Stimulated activated CD8-positive, alpha-beta memory T cell treated with anti-CD3 and anti-CD28 coated beads, Interleukin-12 subunit alpha, Interleukin-12 subunit beta, amount 100 ng/mL, for 4 hours (primary cell): ENCODE measurements around the gene TANGO6.
"Not testable (repeated sequence)": the region's sequence is repeated elsewhere in the genome, so short reads cannot be mapped to it uniquely, and the experiment has no call there.

ENCODE experiments used
- DNase-seq: peaks from one replicate; pipeline ENCODE4 v3.0.0-alpha.2; 2020; ENCODE audit warnings: low read depth

TANGO6 gene

DNA sequence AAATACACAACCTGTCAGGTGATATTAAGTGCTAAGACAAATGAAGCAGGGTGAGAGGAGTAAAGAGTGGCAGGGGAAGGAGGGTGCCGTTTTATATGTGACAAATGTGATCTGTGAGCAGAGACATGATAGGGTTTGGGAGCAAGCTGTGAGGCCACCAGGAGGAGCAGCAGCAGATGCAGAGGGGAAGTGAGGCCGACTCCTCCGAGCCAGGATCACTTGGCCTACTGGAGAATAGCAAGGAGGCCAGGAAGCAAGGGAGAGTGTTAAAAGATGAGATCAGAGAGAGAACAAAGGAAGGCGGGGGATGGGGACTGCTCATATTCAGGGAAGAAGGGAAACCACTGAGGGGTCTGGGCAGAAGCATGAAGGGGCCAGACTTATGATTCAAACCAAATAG is 129.4 kb downstream of the TANGO6 start:
- DNase-seq: no peak

GRCh38 chr16:68973611-68974120 is 130.3 kb downstream of the TANGO6 start:
- no peak for DNase-seq

DNA sequence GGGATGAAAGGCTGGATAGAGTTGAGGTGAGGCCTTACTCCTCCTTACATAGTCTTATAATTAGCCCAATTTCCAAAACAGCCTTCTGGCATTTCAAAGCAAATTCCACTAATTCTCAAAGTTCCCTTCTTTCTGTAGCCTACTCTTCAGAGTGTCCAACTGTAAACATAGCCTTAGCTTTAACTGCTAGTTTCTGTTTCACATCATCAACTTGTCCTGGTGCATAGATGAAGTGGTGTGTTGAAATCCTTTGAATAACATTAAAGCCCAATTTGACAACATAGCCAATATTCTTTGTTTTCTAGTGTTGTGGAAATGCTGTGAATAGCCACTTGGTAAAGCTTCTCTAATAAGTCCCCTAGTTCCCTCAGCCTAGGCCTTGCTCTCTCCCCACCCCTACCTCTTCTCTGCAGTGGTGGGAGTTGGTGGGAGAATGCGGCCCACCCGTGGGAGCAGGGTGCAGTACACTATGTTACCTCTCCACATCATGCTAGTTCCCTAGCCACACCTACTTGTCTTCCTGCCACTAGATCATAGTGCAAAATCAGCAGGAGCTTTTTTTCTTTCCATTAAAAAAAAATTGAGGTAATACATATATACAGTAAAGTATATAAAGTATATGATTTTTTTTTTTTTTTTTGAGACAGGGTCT is 135.1 kb downstream of the TANGO6 start:
- no peak for DNase-seq

- no peak for DNase-seq
Measured at GRCh38 chr16:68980695-68981315, 137.5 kb downstream of the TANGO6 start.

DNA sequence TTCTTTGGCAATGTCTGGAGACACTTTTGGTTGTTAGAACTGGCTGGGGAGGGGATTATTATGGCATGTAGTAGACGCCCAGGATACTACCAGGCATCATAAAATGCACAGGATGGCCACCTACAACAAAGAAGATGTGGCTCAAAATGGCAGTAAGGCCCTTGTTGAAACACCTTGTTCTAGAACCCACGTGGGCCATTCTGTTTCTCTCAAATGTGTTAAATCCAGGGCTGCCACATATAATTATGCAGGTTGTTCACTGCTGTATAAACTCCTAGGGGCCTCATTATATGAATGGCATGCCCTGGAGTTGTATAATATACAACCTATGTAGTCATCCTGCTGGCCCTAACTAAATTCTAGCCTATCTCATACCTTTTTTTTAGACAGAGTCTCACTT is 138.6 kb downstream of the TANGO6 start:
- DNase-seq: no peak

- DNase-seq: no peak
Measured at GRCh38 chr16:68984467-68984866, 141.1 kb downstream of the TANGO6 start.

DNA sequence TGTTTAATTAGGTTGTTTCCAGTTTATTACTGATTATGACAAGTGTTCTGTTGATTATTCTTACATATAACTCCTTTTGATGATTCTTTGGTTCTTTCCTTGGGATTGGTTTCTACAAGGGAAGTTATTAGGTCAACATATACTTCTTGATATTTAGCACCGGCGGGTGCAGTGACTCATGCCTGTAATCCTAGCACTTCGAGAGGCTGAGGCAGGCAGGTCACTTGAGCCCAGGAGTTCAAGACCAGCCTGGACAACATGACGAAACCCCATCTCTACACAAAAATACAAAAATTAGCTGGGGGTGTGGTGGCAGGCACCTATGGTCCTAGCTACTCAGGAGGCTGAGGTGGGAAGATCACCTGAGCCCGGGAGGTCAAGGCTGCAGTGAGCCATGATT is 141.9 kb downstream of the TANGO6 start:
- no peak for DNase-seq

DNA sequence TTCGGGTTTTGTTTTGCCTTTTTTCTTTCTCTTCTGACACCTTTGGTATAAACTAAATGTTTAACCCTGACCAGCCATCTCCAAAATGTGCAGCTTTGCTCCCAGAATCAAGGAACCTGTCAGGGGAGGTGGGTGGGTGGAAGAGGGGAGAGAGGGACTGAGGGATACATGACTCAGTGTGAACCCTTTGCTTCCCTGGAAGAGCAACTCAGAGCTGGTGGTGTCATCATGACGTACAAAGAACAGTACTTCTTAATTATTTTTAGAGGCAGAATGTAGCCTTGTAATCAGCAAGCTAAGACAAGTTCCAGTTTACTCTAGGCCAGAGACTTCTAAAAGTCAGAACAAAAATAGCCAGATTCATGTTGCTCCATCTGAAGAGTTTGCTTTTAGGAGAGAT is 142.5 kb downstream of the TANGO6 start:
- no peak for DNase-seq

- DNase-seq: no peak
Measured at GRCh38 chr16:68987734-68988457, 144.6 kb downstream of the TANGO6 start.

- not testable (repeated sequence) for DNase-seq
Measured at GRCh38 chr16:68990172-68990845, 147.0 kb downstream of the TANGO6 start.

- no peak for DNase-seq
Measured at GRCh38 chr16:68991075-68991474, 147.7 kb downstream of the TANGO6 start.

- DNase-seq: no peak
Measured at GRCh38 chr16:68992521-68992920, 149.2 kb downstream of the TANGO6 start.

- no peak for DNase-seq
Measured at GRCh38 chr16:68993456-68993855, 150.1 kb downstream of the TANGO6 start.

DNA sequence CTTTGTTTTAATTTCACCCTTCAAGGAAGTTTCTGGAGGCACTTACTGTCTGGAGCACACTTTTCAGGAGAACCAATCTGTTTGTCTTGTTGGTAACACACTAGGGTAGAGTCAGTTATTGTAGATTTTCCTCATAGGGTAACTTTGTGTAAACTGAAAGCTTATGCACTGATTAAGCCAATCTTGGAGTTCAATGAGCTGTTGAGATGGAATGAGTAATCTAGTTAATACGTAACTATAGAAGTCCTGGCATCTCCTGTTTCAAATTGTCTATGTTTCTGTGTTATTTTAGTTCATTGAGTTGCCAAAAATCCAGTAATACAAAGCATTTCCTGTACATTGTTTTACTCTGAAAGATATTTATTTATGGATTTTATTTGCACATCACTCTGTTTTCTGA is 150.6 kb downstream of the TANGO6 start:
- no peak for DNase-seq

DNA sequence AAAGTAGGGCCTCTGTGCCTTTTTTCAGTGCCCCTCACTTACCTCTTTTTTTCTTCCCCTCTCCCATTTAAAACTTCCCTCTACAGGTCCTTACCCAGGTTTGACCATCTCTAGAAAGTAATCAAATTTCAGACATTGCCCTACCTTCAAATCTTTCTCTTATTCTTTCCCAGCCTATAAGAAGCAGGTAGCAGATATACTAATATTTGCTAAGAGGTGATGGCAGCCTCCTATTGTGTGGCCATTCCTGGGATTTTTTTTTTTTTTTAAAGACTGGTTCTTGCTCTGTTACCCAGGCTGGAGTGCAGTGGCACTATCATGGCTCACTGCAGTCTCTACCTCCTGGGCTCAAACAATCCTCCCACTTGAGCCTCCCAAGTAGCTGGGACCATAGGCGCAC is 151.0 kb downstream of the TANGO6 start:
- DNase-seq: no peak

DNA sequence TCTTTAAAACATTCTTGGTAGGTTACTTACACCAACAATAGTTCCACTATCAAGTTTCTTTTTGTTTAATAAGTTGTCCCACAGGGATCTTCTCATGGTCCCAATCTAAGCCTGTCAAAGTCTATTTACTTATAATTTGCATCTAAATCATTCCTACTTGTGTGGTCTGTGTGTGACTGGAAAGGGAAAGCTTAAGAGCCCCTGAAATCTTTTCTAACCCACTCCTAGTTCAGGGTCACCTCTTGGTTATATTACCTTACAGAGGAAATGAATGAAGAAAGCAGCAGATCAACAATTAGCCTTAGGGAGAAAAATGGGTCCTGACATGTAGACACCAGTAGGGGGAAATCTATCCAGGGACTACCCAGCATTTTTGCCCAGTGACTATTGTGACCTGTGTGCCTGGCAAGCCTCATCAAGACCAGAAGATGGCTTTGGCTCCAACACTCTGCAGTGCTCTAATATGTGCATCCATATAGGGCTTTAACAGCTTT is 151.7 kb downstream of the TANGO6 start:
- DNase-seq: no peak

DNA sequence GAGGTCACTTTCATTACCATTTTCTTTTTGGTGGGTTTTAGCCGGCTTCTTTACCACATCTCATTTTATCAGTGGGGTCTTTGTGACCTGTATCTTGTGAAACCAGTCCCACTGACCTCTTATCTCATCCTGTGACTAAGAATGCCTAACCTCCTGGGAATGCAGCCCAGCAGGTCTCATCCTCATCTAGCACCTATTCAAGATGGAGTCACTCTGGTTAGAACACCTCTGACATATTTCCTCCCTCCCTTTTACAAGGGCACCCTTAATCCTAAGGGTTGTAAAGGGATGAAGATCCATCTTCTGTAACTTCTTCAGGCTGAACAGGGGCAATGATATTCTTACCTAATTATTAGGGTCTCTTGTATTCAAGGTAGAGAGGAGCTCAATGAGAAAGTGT is 154.2 kb downstream of the TANGO6 start:
- DNase-seq: no peak

DNA sequence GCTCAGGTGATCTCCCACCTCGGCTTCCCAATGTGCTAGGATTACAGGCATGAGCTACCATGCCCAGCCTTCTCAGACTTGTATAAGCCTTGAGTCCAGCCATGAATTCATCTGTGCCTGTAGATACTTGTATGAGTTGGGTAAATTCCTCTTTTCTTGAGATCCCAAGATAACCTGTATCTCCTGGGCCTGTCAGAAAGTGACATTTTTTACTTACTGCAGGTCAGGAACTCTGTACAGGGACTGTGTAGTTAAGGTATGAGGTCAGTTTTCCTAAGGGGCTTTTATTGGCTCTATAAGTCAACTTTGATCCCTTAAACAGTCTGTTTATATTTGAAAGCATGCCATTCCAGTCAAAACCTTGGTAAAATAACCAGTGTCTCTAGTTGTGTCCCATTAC is 155.8 kb downstream of the TANGO6 start:
- DNase-seq: no peak

DNA sequence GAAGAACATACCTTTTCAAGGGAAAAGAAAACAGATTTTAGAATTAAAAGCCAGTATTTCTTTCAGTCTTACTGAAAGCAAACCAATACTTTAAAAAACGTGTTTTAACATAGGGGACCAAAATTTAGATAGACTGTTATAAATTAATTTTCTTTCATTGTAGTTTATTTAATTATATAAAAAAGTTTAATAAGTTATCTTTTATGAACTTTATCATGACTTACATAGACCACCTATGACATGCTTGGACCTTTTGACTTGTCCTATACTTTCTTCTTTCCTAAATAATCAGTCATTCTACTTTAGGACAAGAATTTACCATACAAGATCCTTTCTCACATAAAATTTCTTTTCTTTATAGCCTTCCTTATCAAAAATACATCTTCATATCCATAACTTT is 160.2 kb downstream of the TANGO6 start:
- no peak for DNase-seq

- DNase-seq: no peak
Measured at GRCh38 chr16:69005641-69006355, 162.5 kb downstream of the TANGO6 start.

- DNase-seq: no peak
Measured at GRCh38 chr16:69012906-69013305, 169.6 kb downstream of the TANGO6 start.

GRCh38 chr16:69013991-69014390 is 170.7 kb downstream of the TANGO6 start:
- no peak for DNase-seq
